Stimulated activated naive B cell treated with anti-CD40 and anti-IgM and Interleukin-4, amounts not matched to agents 10 μg/mL and 1 μg/mL and 100 μg/mL, for 72 hours (primary cell): ENCODE results near the gene FAM3A.

ENCODE experiments used
- ATAC-seq, 2 donors: fragments of 150-1000 bp; cut with Tn5 transposase; replicated peaks; 2 replicates each; pipeline ENCODE4 v1.10.0; 2021; ENCODE audit warnings: moderate library complexity in 1 of 2
- DNase-seq: peaks from one replicate; pipeline ENCODE4 v3.0.0; 2021
- H3K27ac Mint-ChIP-seq: one replicate; pipeline ENCODE4 v1.8.0; 2022; ENCODE audit warnings: mild to moderate bottlenecking, mixed read lengths
- H3K27me3 Mint-ChIP-seq, 2 donors: one replicate each; pipeline ENCODE4 v1.8.0; 2022; ENCODE audit warnings: mixed read lengths in 2 of 2
- H3K36me3 Mint-ChIP-seq, 2 donors: one replicate each; pipeline ENCODE4 v1.8.0; 2022; ENCODE audit warnings: mixed read lengths in 2 of 2, mild to moderate bottlenecking in 1 of 2
- H3K4me1 Mint-ChIP-seq, 2 donors: one replicate each; pipeline ENCODE4 v1.8.0; 2022; ENCODE audit warnings: mixed read lengths in 2 of 2, mild to moderate bottlenecking in 1 of 2
- H3K4me3 Mint-ChIP-seq, 2 donors: one replicate each; pipeline ENCODE4 v1.8.0; 2022; ENCODE audit warnings: mild to moderate bottlenecking in 2 of 2, mixed read lengths in 2 of 2, moderate library complexity in 1 of 2
- H3K9me3 Mint-ChIP-seq, 2 donors: one replicate each; pipeline ENCODE4 v1.8.0; 2022; ENCODE audit warnings: mixed read lengths in 2 of 2, mild to moderate bottlenecking in 1 of 2

Gene FAM3A

GRCh38 chrX:154459832-154460231, 56.2 kb downstream of the FAM3A start:
- Mint-ChIP-seq H3K4me1 (peaks cover 13 to 21% of the 10 kb centered on the region in 2 donors), H3K27me3 (no peaks in the 10 kb centered on the region), H3K27ac (no peak overlapping the region), H3K9me3 (no peaks in the 10 kb centered on the region), H3K36me3 (peaks cover 9 to 14% of the 10 kb centered on the region in 2 donors), H3K4me3 (peak overlapping the region; percentile 59 to 83)
- no peak for ATAC-seq
- DNase-seq: no peak

GRCh38 chrX:154458954-154459778, 56.9 kb downstream of the FAM3A start:
- Mint-ChIP-seq H3K4me3 (peak overlapping the region; percentile 83 to 86), H3K4me1 (peaks cover 13 to 21% of the 10 kb centered on the region in 2 donors), H3K27me3 (no peaks in the 10 kb centered on the region), H3K27ac (peak overlapping the region; percentile 82), H3K36me3 (peaks cover 15 to 21% of the 10 kb centered on the region in 2 donors), H3K9me3 (peaks cover 0 to 5% of the 10 kb centered on the region in 2 donors)
- DNase-seq: no peak
- peak; percentile 52 to 61 for ATAC-seq

DNA sequence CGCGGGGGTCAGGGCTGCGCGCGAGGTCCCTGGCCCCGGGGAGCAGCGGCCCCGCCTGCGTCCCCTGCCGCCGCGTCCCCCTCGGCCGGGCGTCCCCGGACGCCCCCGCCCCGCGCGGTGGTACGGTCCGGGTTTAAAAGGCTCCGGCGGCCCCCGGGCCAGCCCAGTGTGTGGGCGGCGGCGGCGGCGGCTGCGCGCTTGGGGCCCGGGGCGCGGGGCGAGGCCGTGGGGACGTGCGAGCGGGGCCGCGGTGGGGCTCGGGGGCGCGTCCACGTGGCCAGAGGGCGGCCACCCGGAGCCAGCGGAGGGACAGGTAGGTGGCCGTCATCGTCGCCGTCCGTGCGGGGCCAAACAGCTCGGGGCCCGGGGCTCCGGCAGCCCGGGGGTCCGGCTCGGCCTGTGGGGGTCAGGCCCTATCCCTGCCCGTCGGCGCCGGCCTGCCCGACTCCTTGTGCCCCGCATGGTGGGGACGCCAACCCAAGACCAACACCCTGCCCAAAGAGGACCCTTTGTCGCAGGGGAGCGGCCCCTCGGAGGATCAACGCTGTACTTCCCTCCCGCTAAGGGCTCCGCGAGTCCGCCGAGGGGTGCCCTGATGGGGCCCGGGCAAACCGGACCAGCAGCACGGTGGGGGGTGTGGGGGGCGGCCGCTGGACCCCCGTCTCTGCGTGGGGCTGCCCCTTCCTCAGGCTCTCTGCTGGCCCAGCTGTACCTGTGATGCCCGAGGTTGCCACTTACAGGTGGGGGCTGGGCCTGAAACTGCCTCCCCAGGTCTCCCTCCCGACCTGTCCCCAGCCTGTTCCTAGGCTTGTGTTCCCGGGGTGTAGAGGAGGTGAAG, 57.7 kb downstream of the FAM3A start, which contains the start of gene PLXNA3:
PLXNA3 (plus strand) TSS at position 166 of the 838 bp plus-strand sequence. CDS start 1,903 bp downstream, outside the sequence.
- Mint-ChIP-seq H3K27ac (peak within 1 kb of the TSS; percentile 93), H3K27me3 (no peaks in the 10 kb centered on the region), H3K4me1 (peaks cover 13 to 21% of the 10 kb centered on the region in 2 donors)

GRCh38 chrX:154457491-154458115, 58.4 kb downstream of the FAM3A start:
- Mint-ChIP-seq H3K4me1 (peaks cover 13 to 21% of the 10 kb centered on the region in 2 donors), H3K27me3 (no peaks in the 10 kb centered on the region), H3K27ac (peak overlapping the region; percentile 93), H3K4me3 (peak overlapping the region; percentile 86 to 93), H3K9me3 (peaks cover 0 to 5% of the 10 kb centered on the region in 2 donors), H3K36me3 (peaks cover 17 to 18% of the 10 kb centered on the region in 2 donors)
- peak; percentile 46 for DNase-seq
- peak; percentile 70 to 80 for ATAC-seq

More for the DNA sequence above, 57.7 kb downstream of the FAM3A start, which contains the start of gene PLXNA3:
- DNase-seq (no peak), ATAC-seq (peak; percentile 72 to 77)
- peaks cover 0 to 5% of the 10 kb centered on the region in 2 donors for H3K9me3 Mint-ChIP-seq
- peaks cover 16 to 21% of the 10 kb centered on the region in 2 donors for H3K36me3 Mint-ChIP-seq
- H3K4me3 Mint-ChIP-seq: peak within 1 kb of the TSS; percentile 86 to 93
